Stimulated activated effector memory CD8-positive, alpha-beta T cell treated with anti-CD3 and anti-CD28 coated beads, Interleukin-12 subunit alpha, Interleukin-12 subunit beta, amount 100 ng/mL, for 72 hours (primary cell): ENCODE measurements around the gene TBC1D16.
"Not testable (repeated sequence)": the region's sequence is repeated elsewhere in the genome, so short reads cannot be mapped to it uniquely, and the experiment has no call there.

Source experiments
- ATAC-seq: fragments of 150-1000 bp; cut with Tn5 transposase; 2 replicates; pipeline ENCODE4 v1.10.0; 2021
- DNase-seq, 2 donors: peaks; one replicate each; pipeline ENCODE4 v3.0.0; 2021 to 2022; ENCODE audit warnings: low spot score in 2 of 2
- H3K27ac Mint-ChIP-seq: one replicate; pipeline ENCODE4 v1.8.0; 2022; ENCODE audit warnings: mild to moderate bottlenecking, mixed read lengths
- H3K36me3 Mint-ChIP-seq: one replicate; pipeline ENCODE4 v1.8.0; 2022; ENCODE audit warnings: mild to moderate bottlenecking, mixed read lengths
- H3K4me1 Mint-ChIP-seq: one replicate; pipeline ENCODE4 v1.8.0; 2022; ENCODE audit warnings: mixed read lengths
- H3K4me3 Mint-ChIP-seq: one replicate; pipeline ENCODE4 v1.8.0; 2022; ENCODE audit warnings: mild to moderate bottlenecking, mixed read lengths
- H3K9me3 Mint-ChIP-seq: one replicate; pipeline ENCODE4 v1.8.0; 2022; ENCODE audit warnings: mixed read lengths

TBC1D16 gene

DNA sequence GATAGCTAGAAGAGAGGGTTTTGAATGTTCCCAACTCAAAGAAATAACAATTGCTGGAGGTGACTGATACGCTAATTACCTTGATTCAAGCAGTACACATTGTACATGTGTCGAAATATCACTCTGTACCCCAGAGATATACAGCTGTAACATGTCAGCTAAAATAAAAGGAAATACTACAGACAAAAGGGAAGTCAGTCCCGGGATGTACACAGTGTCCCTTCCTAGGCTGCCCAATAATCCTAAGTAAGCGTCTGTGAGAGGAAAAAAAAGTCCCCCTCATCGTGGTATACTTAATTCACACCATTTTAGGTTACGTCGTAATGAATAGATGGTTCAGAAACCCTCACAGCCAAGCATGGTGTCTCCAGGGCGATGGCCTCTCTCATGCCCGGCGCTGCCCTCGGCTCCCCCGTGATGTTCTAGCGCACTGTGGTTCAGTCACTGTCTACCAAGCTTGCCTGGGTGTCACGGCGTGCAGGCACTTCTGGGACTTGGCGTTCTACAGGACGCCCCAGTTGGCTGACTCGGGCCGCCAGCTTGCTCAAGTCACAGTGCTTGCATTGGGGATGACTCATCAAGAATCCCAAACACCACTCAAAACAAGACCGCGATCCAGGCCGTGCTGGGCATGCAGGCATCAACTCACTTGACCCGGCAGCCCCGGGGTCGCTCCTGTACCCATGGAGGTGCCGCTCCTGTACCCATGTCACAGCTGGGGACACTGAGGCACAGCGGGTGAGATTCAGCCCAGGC lies 28.3 kb upstream of the TBC1D16 start:
- no peaks in the 10 kb centered on the region for H3K9me3 Mint-ChIP-seq
- H3K27ac Mint-ChIP-seq, result no peak overlapping the region
- DNase-seq (no peak), ATAC-seq (no peak)
- H3K36me3 Mint-ChIP-seq, result no peaks in the 10 kb centered on the region
- no peaks in the 10 kb centered on the region for H3K4me1 Mint-ChIP-seq
- H3K4me3 Mint-ChIP-seq, result no peak overlapping the region

DNA sequence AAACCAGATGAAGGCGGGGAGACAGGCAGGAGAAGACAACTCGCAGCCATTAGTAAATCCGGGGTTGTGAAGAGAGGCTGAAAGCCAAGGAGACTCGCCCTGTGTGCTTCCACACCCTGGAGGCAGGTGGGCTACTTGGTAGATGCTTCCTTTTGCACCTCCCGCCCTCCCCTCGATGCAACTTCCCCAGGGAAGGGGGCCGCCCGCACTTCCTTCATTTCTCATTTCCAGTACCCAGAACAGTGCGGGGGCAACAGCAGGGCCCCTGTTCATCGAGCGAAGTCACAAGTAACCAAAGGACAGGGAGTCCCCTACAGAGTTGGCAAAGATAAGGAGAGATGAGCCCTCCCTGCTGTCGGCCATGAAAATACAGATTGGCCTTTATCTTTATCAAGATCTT lies 25.7 kb upstream of the TBC1D16 start:
- DNase-seq, result no peak
- Mint-ChIP-seq H3K4me1 (no peaks in the 10 kb centered on the region), H3K9me3 (no peaks in the 10 kb centered on the region), H3K4me3 (no peak overlapping the region), H3K27ac (no peak overlapping the region), H3K36me3 (no peaks in the 10 kb centered on the region)
- ATAC-seq, result no peak

- Mint-ChIP-seq H3K27ac (no peak overlapping the region), H3K36me3 (no peaks in the 10 kb centered on the region), H3K9me3 (no peaks in the 10 kb centered on the region), H3K4me1 (no peaks in the 10 kb centered on the region), H3K4me3 (no peak overlapping the region)
- ATAC-seq (no peak), DNase-seq (no peak)
Measured at GRCh38 chr17:80060644-80061043, 25.0 kb upstream of the TBC1D16 start.

DNA sequence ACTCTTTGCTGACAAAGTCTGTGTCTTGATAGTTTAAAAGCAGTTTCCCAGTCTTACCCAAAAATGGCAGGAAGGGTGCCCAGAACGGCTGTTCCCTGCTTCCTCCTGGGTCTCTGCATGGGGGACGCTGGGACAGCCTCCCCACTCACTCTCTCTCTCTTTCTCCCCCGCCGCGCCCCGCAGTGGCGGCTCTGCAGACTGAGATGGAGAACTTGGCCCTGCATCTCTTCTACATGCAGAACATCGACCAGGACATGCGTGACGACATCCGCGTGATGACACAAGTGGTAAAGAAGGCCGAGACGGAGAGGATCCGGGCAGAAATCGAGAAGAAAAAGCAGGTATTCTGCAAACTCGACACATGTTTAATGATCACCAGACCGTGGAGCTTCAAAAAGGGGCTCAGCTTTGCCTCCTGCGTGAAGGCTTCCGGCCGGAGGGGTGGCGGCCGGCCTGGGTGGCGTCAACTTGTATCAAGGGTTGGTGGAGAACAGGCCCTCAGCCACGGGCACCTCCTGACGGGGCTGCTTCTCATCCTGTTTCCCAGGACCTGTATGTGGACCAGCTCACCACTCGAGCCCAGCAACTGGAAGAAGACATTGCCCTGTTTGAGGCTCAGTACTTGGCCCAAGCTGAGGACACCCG lies 22.8 kb upstream of the TBC1D16 start:
- H3K27ac Mint-ChIP-seq, result no peak overlapping the region
- H3K36me3 Mint-ChIP-seq, result no peaks in the 10 kb centered on the region
- H3K4me1 Mint-ChIP-seq, result no peaks in the 10 kb centered on the region
- ATAC-seq (no peak), DNase-seq (no peak)
- H3K9me3 Mint-ChIP-seq, result no peaks in the 10 kb centered on the region
- H3K4me3 Mint-ChIP-seq, result no peak overlapping the region

DNA sequence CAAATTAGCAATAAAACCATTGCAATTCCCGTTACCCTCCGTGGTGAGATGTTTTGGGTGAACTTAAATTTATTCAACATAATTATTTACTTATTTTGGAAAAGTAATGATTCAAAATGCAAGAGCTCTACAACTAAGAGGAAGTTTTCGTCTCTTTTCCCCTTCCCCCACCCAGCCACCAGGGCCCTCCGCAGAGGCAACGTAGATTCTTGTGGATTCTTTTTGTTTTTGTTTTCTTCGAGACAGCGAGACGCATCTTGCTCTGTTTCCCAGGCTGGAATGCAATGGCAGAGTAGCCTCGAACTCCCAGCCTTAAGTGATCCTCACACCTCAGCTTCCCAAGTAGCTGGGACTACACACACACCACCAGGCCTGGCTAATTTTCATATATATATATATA lies 19.9 kb upstream of the TBC1D16 start:
- DNase-seq (no peak), ATAC-seq (no peak)
- Mint-ChIP-seq H3K4me1 (no peaks in the 10 kb centered on the region), H3K36me3 (no peaks in the 10 kb centered on the region), H3K4me3 (no peak overlapping the region), H3K27ac (no peak overlapping the region), H3K9me3 (no peaks in the 10 kb centered on the region)

- DNase-seq (no peak), ATAC-seq (no peak)
- Mint-ChIP-seq H3K9me3 (no peaks in the 10 kb centered on the region), H3K27ac (no peak overlapping the region), H3K4me1 (no peaks in the 10 kb centered on the region), H3K36me3 (no peaks in the 10 kb centered on the region), H3K4me3 (no peak overlapping the region)
Measured at GRCh38 chr17:80053102-80053501, 17.4 kb upstream of the TBC1D16 start.

DNA sequence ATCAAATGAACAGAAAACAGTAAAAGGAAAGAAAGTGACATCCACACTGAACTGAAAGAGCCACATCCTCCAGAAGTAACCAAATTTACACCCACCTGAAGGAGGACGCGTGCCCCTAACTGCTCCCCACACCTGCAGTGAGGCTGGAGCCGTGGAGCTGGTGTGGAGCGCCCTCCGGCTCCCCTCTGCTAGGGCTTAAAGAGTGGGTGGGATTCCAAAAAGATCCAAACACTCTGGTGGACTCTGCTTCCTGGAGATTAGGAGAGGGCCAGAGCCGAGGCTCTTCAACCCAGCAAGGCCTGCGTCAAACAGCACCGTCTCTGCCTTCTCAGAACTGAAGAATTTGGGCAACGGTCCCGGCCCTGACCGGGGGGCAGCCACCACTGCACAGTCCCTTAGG lies 16.0 kb upstream of the TBC1D16 start:
- ATAC-seq, result no peak
- Mint-ChIP-seq H3K4me3 (no peak overlapping the region), H3K4me1 (no peaks in the 10 kb centered on the region), H3K36me3 (no peaks in the 10 kb centered on the region), H3K9me3 (no peaks in the 10 kb centered on the region), H3K27ac (no peak overlapping the region)
- DNase-seq, result no peak

DNA sequence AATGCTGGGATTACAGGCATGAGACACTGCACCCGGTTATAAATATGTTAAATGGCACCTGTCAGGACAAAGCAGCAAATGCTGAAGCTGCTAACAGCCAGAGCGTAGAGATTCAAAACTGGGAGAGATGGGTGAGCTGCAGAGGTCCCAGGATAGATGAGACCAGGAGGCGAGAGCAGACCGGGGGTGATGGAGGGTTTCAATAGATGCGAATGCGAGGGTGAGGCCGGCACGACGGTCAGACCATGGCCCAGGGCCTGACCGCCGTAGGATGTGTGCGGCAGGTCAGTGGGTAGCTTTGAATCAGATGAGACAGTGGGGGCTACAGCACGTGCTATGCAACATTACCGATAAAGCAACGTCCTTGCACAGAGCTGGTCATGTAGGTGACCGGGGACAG lies 15.0 kb upstream of the TBC1D16 start:
- no peak for ATAC-seq
- no peaks in the 10 kb centered on the region for H3K36me3 Mint-ChIP-seq
- H3K27ac Mint-ChIP-seq, result no peak overlapping the region
- no peak overlapping the region for H3K4me3 Mint-ChIP-seq
- H3K9me3 Mint-ChIP-seq, result no peaks in the 10 kb centered on the region
- H3K4me1 Mint-ChIP-seq, result no peaks in the 10 kb centered on the region
- no peak for DNase-seq

- DNase-seq, result no peak
- no peak for ATAC-seq
- Mint-ChIP-seq H3K4me1 (no peaks in the 10 kb centered on the region), H3K4me3 (no peak overlapping the region), H3K9me3 (no peaks in the 10 kb centered on the region), H3K27ac (no peak overlapping the region), H3K36me3 (no peaks in the 10 kb centered on the region)
Measured at GRCh38 chr17:80049986-80050385, 14.3 kb upstream of the TBC1D16 start.

DNA sequence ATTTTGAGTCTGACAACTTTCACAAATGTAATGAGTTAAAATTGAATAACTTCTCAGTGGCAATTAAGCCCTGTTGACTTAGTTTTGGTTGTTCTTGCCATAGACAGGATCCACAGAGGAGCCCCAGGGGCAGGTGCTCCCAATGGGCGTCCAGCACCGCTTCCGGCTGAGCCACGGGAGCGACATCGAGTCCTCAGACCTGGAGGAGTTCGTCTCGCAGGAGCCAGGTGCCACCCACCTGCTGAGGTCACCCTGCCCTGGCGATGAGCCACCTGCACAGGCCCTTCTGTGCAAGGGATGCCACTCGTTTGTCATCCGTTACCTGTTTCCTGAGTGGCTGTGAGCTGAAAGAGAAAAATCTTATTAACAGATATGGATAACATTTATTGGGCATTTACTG lies 11.5 kb upstream of the TBC1D16 start:
- no peak for ATAC-seq
- Mint-ChIP-seq H3K4me1 (no peaks in the 10 kb centered on the region), H3K27ac (no peak overlapping the region), H3K9me3 (no peaks in the 10 kb centered on the region), H3K4me3 (no peak overlapping the region), H3K36me3 (no peaks in the 10 kb centered on the region)
- no peak for DNase-seq

DNA sequence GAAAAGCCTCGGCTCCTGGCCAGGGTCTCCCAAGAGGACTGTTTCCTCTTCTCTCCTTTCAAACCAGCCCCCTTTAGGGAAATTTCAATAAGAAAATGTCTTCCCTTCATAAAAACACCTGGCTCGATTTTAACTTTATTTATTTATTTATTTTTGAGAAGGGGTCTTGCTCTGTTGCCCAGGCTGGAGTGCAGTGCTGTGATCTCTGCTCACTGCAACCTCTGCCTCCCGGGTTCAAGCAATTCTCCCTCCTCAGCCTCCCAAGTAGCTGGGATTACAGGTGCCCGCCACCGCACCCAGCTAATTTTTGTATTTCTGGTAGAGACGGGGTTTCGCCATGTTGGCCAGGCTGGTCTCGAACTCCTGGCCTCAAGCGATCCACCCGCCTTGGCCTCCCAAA lies 11.0 kb upstream of the TBC1D16 start:
- not testable (repeated sequence) for H3K27ac Mint-ChIP-seq, H3K36me3 Mint-ChIP-seq, DNase-seq, H3K9me3 Mint-ChIP-seq, H3K4me1 Mint-ChIP-seq, ATAC-seq, H3K4me3 Mint-ChIP-seq

DNA sequence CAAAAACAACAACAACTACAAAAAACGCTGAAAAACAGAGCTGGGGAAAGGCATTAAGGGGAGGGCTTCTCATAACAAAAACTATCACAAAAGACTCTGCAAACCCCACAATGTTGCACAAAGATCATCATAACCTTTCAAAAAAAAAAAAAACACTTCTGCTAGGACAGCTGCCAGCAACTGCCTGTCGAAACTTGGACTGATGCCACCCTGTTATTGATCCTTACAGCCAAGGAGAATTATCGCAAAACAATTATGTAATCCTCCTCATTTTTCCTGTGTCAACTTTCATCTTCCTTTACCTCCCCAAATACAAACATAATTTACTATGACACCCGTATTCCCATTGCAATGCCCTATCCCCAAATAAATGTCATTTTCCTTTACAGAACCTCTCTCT lies 10.0 kb upstream of the TBC1D16 start:
- ATAC-seq (no peak), DNase-seq (no peak)
- Mint-ChIP-seq H3K4me1 (no peaks in the 10 kb centered on the region), H3K9me3 (no peaks in the 10 kb centered on the region), H3K4me3 (no peak overlapping the region), H3K36me3 (no peaks in the 10 kb centered on the region), H3K27ac (no peak overlapping the region)

GRCh38 chr17:80043963-80044362 lies 8.3 kb upstream of the TBC1D16 start:
- no peak for DNase-seq
- no peak overlapping the region for H3K4me3 Mint-ChIP-seq
- no peak overlapping the region for H3K27ac Mint-ChIP-seq
- ATAC-seq, result no peak
- H3K4me1 Mint-ChIP-seq, result no peaks in the 10 kb centered on the region
- no peaks in the 10 kb centered on the region for H3K9me3 Mint-ChIP-seq
- no peaks in the 10 kb centered on the region for H3K36me3 Mint-ChIP-seq

DNA sequence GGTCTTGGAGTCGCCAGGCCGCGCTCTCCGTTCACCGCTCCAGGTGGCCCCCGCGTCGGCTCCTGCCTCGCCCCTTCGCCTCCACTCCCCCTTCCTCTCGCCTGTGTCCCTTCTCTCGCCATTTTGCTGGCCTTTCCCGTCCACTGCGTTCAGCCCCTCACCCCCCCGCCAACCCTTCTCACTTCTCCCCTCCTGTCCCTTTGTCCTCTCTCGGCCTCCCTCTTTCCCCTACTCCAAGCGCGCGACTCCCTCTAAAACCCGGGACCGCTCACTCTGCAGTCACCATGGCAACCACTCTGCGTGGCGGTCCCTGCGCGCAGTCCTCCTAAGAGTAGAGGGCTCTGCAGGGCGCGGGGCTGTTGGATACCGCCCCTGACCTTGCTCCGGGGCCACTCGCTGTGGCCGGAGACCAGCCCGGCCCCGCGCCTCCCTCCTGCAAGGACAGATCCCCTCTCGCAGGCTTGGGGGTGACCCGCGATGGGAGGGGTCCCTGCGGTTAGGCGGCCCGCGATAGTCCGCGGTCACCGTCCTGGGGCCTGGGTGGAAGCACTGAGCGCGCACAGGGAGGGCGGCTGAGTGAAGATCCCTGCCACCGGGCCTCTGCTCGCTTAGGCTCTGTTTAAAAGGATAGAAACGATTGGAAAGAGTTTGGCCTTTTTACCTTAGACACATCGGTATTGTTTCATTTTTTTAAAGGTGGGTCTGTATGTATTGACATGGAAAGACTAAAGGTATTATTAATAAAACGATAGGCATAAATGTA lies 1.2 kb upstream of the TBC1D16 start:
- no peaks in the 10 kb centered on the region for H3K9me3 Mint-ChIP-seq
- ATAC-seq, result peak; percentile 41
- peaks cover 12% of the 10 kb centered on the region for H3K4me1 Mint-ChIP-seq
- peak overlapping the region; percentile 98 for H3K27ac Mint-ChIP-seq
- peaks cover 6% of the 10 kb centered on the region for H3K36me3 Mint-ChIP-seq
- H3K4me3 Mint-ChIP-seq, result peak overlapping the region; percentile 89
- DNase-seq, result peak in 1 of 2 donors; percentile 15

DNA sequence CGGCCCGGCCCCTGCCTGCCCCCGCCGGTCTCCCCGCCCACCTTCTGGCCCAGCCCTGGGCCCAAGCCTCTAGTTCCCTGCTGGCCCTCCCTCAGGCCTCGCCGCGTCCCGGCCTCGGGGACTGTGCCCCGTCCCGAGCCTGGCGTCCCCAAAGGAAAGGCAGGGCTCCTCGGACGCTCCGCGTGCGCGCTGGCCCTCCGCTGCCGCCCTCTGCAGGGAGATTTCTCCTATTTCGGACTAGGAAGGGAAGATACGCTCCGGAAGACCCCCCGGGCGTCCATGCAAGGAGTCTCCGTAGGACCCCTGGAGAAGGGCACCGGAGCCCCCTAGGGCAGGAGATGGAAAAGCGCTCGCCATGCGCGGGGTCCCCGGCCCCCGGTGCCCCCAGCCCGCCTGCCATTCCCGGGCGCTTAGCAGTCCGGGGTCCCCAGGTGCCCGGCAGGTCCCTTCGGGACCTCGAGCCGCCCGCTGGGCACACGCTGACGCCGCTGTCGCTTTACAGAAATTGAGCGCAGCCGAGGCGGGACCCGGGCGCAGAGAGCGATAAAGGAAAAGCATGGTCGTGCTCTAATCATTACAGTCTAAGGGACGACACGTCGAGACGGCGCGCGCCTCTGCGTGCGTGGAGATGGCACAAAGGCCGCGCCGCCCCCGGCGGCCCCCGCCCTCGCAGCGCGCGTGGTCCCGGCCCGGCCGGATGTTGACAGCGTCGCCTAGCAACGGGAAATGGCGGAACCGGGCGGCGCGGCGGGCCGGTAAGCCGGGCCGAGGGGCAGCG lies 454 bp upstream of the TBC1D16 start, which contains the start of gene CCDC40:
Gene CCDC40 (plus strand): TSS at position 706 of the 778 bp plus-strand sequence. CDS start 21 bp downstream, at position 727.
- ATAC-seq, result peak; percentile 87
- peak; percentile 67 to 85 for DNase-seq
- H3K4me3 Mint-ChIP-seq, result peak within 1 kb of the TSS; percentile 89
- H3K9me3 Mint-ChIP-seq, result no peaks in the 10 kb centered on the region
- peaks cover 12% of the 10 kb centered on the region for H3K4me1 Mint-ChIP-seq
- H3K36me3 Mint-ChIP-seq, result peaks cover 6% of the 10 kb centered on the region
- H3K27ac Mint-ChIP-seq, result peak within 1 kb of the TSS; percentile 98
